GM12891 (cell line): ENCODE results near the gene SMAD7.

Experiments used
- POLR2A ChIP-seq: IDR thresholded peaks from 2 replicates; pipeline ENCODE4 v1.6.1; 2011; ENCODE audit warnings: low read depth, low read length, control low read depth
- POLR2AphosphoS5 ChIP-seq: IDR thresholded peaks from 2 replicates; pipeline ENCODE4 v1.6.1; 2011; ENCODE audit warnings: low read depth, low read length, control low read depth

GRCh38 chr18:48892146-48892855, 58.5 kb downstream of the SMAD7 start:
- TF ChIP-seq POLR2A (no peak), POLR2AphosphoS5 (no peak)
